Stimulated activated CD8-positive, alpha-beta memory T cell treated with anti-CD3 and anti-CD28 coated beads, Interleukin-4, amount 100 ng/mL, for 24 hours (primary cell): ENCODE results near the gene NSUN3.
"Not testable (repeated sequence)": the region's sequence is repeated elsewhere in the genome, so short reads cannot be mapped to it uniquely, and the experiment has no call there.

Experiments
- DNase-seq: peaks from one replicate; pipeline ENCODE4 v3.0.0-alpha.2; 2020; ENCODE audit warnings: low read depth

NSUN3 gene

GRCh38 chr3:94069194-94069813 is 6.4 kb downstream of the NSUN3 start:
- DNase-seq, result no peak

DNA sequence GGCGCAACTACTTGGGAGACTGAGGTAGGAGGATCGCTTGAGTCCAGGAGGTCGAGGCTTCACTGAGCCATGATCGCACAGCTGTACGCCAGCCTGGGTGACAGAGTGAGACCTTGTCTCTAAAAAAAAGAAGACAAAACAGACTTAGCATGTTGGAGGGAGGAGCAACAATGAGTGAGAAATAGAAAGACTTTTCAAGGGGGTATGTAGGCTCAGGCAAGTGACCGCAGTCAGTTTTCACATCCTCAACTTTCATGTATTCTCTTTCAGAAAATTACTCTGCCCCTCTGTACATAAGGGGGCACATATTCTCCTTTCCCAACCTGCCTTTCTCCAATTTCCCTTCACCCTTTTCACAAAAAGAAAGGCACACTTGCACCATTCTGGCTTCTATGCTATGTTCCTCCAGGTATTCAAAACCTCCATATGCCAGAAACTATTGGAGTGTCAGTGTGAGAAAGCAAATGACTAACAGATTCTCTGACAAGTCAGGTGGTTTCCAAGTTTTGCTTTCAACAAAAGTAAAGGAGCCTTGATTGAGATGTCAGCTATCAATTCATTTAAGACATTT is 7.6 kb downstream of the NSUN3 start:
- DNase-seq, result no peak

- no peak for DNase-seq
Observed at GRCh38 chr3:94071713-94072284, 8.9 kb downstream of the NSUN3 start.

DNA sequence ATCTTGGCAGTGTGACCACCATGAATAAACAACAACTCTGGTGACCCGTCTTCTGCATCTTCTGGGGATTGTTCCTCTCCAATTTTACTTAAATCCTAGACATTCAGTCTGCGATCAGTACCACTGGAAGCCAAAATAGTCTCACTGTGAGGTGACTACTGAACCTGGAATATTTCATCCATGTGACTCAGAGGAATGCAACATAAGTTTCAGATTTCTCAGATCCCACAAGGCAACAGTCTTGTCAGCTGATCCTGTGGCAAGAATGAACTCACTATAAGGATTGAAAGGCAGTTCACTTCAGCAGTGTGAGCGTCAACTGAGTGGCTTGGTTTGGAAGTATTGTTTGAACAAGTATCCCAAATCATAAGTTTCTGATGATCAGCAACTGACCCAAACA is 13.2 kb downstream of the NSUN3 start:
- DNase-seq, result no peak

DNA sequence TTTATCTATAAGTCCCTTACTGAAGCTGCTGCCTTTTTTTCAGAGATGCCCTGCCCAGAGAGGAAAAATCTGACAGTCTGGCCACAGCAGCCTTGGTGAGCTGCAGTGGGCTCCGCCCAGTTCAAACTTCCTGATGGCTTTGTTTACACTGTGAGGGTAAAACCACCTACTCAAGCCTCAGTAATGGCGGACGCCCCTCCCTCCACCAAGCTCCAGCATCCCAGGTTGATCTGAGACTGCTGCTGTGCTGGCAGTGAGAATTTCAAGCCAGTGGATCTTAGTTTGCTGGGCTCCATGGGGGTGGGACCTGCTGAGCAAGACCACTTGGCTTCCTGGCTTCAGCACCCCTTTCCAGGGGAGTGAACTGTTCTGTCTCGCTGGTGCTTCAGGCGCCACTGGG is 17.7 kb downstream of the NSUN3 start:
- not testable (repeated sequence) for DNase-seq

DNA sequence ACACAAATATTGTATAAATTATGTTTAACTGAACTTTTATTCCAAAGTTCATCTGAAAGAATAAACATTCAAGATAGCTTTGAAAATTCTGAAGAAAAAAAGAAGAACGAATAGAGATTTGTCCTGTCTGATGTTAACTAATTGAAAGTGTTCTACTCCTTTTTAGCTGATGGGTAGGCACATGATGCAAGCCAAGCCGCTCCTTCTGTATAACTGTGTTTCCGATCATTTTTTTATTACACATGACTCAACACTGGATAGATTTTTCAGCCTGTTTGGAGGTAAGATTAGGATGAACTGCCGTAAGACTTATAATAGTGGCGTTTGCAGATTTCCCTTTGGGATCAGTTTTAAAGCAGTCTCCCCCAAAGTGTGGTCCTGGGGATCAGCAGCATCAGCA is 19.0 kb downstream of the NSUN3 start:
- DNase-seq, result no peak

DNA sequence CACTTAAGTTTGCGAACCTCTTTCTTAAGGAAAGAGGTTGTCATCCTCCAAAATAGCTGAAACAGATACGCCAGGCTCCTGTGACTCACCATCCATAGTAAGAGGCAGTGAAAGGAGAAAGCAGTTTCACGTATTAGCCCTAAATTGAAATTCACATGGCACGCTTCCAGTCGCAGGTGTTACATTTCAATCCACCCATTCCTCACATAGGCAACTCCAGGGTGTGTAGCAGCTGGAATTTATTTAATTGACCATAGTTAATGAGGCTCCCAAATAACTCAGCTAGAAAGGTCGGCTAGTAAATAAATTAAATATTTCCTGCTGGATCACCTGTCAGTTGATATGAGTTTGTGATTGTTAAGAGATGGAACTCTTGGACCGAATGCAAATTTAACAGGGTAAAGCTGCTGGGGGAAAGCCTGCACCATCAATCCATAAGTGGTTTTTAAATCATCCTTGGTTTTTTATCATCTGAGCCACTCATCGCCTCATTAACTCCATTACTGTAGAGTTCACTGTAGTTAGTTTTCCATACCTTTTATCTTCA is 19.6 kb downstream of the NSUN3 start:
- DNase-seq, result no peak

DNA sequence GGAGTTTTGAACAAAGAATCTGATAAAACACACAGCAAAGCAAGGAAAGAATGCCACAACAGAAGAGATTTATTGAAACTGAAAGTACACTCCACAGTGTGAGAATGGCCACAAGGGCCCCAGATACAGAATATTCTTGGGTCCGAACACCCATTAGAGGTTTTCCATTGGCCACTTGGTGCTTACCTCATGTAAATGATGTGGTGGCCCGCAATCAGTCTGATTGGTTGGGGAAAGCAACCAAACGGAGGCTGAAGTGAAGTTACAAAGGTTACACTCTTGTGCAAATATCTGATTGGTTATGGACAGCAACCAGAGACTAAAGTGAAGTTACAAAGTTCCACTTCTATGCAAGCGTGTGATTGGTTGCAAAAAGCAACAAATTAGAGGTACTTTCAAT is 20.4 kb downstream of the NSUN3 start:
- no peak for DNase-seq

GRCh38 chr3:94089126-94089525 is 26.3 kb downstream of the NSUN3 start:
- DNase-seq, result no peak

DNA sequence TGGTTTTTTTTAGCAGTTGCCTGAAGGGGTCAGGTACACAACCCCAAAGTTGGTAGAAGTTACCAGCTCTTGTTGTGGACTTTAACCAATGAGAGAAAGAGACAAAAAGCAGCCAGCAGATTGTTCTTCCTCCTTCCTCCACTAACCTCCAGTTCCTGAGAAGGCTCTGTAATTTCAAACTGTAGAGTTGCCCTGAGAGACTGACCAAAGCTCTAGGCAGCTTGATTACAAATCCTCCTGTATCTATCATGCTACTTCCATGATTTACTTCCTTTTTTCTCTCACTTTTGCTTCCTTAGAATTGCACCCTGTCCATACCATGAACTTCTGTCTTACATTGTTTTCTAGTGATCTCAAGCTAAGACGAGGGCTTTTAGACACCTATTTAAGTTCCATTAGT is 29.2 kb downstream of the NSUN3 start:
- DNase-seq, result no peak

- DNase-seq, result no peak
Observed at GRCh38 chr3:94093151-94093550, 30.3 kb downstream of the NSUN3 start.

GRCh38 chr3:94095111-94095510 is 32.2 kb downstream of the NSUN3 start:
- no peak for DNase-seq

- no peak for DNase-seq
Observed at GRCh38 chr3:94098452-94098851, 35.6 kb downstream of the NSUN3 start.

- DNase-seq, result no peak
Observed at GRCh38 chr3:94099311-94099710, 36.5 kb downstream of the NSUN3 start.

DNA sequence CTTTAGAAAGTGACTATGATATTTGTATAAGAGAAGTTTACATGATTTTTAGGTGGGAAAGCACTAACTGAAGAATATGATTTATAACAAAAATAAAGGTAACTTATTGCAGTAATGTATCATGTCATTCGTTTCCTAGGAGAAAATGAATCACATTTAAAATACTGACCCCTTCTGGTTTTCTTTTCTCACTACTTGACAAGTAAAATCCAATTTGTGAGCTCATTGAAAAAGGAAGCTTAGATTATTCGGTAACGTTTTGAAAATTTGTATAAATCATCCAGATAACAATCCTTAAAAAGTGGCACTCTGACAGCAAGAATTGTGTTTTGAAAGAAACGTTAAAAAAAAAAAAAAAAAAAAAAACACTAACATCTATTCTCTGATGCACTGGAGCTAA is 39.0 kb downstream of the NSUN3 start:
- DNase-seq, result no peak

GRCh38 chr3:94106268-94106667 is 43.4 kb downstream of the NSUN3 start:
- no peak for DNase-seq

DNA sequence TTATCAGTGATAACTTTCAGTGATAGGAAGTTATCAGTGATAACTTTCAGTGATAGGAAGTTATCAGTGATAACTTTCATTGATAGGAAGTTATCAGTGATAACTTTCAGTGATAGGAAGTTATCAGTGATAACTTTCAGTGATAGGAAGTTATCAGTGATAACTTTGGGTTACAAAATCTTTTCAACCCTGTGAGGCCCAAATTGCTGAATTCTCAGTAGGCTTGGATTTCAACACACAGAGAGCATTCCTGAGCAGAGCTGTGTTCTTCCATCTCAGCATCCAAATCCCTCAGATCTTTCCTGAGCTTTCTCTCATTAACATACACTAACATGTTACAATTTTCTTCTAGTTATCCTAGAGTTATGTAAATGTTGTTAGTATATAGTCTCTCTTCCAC is 47.4 kb downstream of the NSUN3 start:
- not testable (repeated sequence) for DNase-seq

DNA sequence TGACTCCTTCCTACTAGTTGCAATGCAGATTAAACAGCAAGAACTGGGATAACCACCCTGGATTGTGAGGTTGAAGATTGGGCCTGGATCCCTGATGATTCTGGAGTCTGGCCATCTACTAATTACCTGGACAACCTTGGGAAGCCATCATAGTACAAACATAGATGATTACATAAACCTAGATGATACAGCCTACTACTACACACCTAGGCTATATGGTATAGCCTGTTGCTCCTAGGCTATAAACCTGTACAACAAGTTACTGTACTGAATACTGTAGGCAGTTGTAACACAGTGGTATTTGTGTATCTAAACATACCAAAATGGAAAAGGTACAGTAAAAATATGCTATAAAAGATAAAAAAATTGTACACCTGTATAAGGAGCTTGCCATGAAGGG is 48.0 kb downstream of the NSUN3 start:
- DNase-seq, result no peak

DNA sequence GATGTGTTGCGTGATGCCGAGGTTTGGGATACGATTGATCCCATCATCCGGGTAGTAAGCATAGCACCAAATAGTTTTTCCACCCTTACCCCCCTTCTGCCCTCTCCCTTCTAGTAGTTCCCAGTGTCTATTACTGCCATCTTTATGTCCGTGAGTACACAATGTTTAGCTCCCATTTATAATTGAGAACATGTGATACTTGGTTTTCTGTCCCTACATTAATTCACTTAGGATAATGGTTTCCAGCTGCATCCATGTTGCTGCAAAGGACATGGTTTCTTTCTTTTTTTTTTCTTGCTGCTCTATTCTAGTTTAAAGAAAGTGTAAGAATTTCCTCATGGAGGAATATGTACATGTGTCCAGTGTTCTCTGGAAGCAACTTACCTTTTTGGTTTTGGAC is 51.8 kb downstream of the NSUN3 start:
- no peak for DNase-seq

DNA sequence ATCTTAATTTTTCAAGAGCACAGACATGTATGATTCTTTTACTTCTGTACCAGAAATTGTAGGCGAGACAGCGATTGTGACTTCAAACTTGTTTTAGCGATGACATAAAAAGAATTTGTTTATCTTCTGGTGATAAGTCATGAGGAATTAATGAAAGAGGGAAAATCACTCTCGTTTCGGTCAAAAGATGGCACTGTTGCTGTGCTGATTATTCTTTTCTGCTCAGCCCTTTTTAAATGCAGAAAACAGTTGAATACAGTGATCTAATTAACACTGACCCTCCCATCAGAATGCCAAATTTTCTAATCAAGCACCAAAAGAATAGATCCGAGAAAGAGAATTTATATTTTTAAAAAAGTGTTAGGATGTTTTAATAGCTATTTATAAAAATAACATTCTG is 52.6 kb downstream of the NSUN3 start:
- no peak for DNase-seq

DNA sequence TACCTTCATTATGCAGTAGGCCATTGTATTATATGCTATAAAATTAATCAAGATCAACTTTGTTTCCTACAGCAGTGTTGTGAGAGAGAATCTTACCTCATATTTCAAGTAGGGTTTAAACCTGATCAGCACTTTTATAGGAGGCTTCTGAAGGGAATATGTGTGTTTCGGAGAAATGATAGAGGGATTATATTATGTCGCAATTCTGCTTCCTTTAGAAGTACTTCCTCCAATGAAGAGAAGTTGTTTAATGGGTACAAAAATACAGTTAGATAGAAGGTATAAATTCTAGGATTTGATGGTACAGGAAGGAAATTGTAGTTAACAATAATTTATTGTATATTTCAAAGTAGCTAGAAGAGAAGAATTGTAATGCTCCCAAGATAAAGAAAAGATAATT is 54.9 kb downstream of the NSUN3 start:
- DNase-seq, result no peak

- DNase-seq, result no peak
Observed at GRCh38 chr3:94118390-94118789, 55.5 kb downstream of the NSUN3 start.

- no peak for DNase-seq
Observed at GRCh38 chr3:94121161-94121560, 58.3 kb downstream of the NSUN3 start.

DNA sequence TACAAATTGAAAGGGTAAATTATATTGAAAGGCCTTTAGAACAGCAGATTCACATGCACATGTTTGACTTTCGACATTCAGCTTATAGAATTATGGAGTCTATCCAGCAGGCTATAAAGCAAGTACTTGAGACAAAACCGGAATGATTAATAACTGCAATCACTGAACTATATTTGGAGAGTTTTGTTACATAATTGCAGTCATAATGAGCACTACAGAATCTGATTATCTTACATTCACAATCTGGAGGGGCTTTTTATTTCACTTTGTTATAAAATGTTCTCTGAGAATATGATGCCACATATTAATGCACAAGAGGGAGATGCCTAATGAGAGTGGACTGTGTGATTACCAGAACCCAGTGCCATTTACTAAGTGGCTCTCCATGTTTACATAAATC is 64.3 kb downstream of the NSUN3 start:
- no peak for DNase-seq
